ENCODE measurements around the gene ZNF668.

ZNF668 gene

GRCh38 chr16:31038993-31039392 is 35.0 kb downstream of the ZNF668 start:
- no peak overlapping the region for H3K27ac ChIP-seq (ENCODE audit: low read length)
- peaks cover 0 to 17% of the 10 kb centered on the region in 2 donors for H3K4me1 ChIP-seq (ENCODE audit: control insufficient read depth in 1 of 2, insufficient read depth in 2 of 2, low read length in 2 of 2)
- no peaks in the 10 kb centered on the region for H3K27me3 ChIP-seq (ENCODE audit: low read depth, low read length)
- H3K36me3 ChIP-seq (ENCODE audit: control insufficient read depth in 1 of 2, insufficient read depth in 2 of 2, low read length in 2 of 2), result peaks cover 18 to 53% of the 10 kb centered on the region in 2 donors
- no peaks in the 10 kb centered on the region for H3K9me3 ChIP-seq (ENCODE audit: control insufficient read depth in 1 of 2, low read length in 2 of 2)
- no peak overlapping the region for H3K4me3 ChIP-seq (ENCODE audit: low read depth in 1 of 2, low read length in 2 of 2)

GRCh38 chr16:31036691-31037090 is 37.3 kb downstream of the ZNF668 start:
- Histone ChIP-seq H3K4me1 (ENCODE audit: control insufficient read depth in 1 of 2, insufficient read depth in 2 of 2, low read length in 2 of 2) (peaks cover 0 to 17% of the 10 kb centered on the region in 2 donors), H3K36me3 (ENCODE audit: control insufficient read depth in 1 of 2, insufficient read depth in 2 of 2, low read length in 2 of 2) (peaks cover 18 to 61% of the 10 kb centered on the region in 2 donors), H3K9me3 (ENCODE audit: control insufficient read depth in 1 of 2, low read length in 2 of 2) (no peaks in the 10 kb centered on the region), H3K4me3 (ENCODE audit: low read depth in 1 of 2, low read length in 2 of 2) (no peak overlapping the region), H3K27ac (ENCODE audit: low read length) (no peak overlapping the region), H3K27me3 (ENCODE audit: low read depth, low read length) (no peaks in the 10 kb centered on the region)

GRCh38 chr16:31033709-31034492 is 40.1 kb downstream of the ZNF668 start:
- H3K9me3 ChIP-seq (ENCODE audit: control insufficient read depth in 1 of 2, low read length in 2 of 2), result no peaks in the 10 kb centered on the region
- H3K4me3 ChIP-seq (ENCODE audit: low read depth in 1 of 2, low read length in 2 of 2), result peak overlapping the region; percentile 97 to 100
- H3K4me1 ChIP-seq (ENCODE audit: control insufficient read depth in 1 of 2, insufficient read depth in 2 of 2, low read length in 2 of 2), result peaks cover 0 to 17% of the 10 kb centered on the region in 2 donors
- H3K36me3 ChIP-seq (ENCODE audit: control insufficient read depth in 1 of 2, insufficient read depth in 2 of 2, low read length in 2 of 2), result peaks cover 3 to 42% of the 10 kb centered on the region in 2 donors
- peak overlapping the region; percentile 91 for H3K27ac ChIP-seq (ENCODE audit: low read length)
- H3K27me3 ChIP-seq (ENCODE audit: low read depth, low read length), result no peaks in the 10 kb centered on the region

- Histone ChIP-seq H3K4me1 (ENCODE audit: control insufficient read depth in 1 of 2, insufficient read depth in 2 of 2, low read length in 2 of 2) (peaks cover 0 to 17% of the 10 kb centered on the region in 2 donors), H3K9me3 (ENCODE audit: control insufficient read depth in 1 of 2, low read length in 2 of 2) (no peaks in the 10 kb centered on the region), H3K27ac (ENCODE audit: low read length) (peak within 1 kb of the TSS; percentile 91), H3K4me3 (ENCODE audit: low read depth in 1 of 2, low read length in 2 of 2) (peak within 1 kb of the TSS; percentile 97 to 100), H3K36me3 (ENCODE audit: control insufficient read depth in 1 of 2, insufficient read depth in 2 of 2, low read length in 2 of 2) (peaks cover 0 to 33% of the 10 kb centered on the region in 2 donors), H3K27me3 (ENCODE audit: low read depth, low read length) (no peaks in the 10 kb centered on the region)
These were observed 41.0 kb downstream of the ZNF668 start, which contains the start of gene STX4 for GRCh38 chr16:31032736-31033708. STX4 (plus strand) TSS chr16:31033558; CDS start chr16:31033806, 248 bp downstream.

GRCh38 chr16:31031276-31031675 is 42.8 kb downstream of the ZNF668 start:
- Histone ChIP-seq H3K4me3 (ENCODE audit: low read depth in 1 of 2, low read length in 2 of 2) (no peak overlapping the region), H3K27ac (ENCODE audit: low read length) (no peak overlapping the region), H3K27me3 (ENCODE audit: low read depth, low read length) (no peaks in the 10 kb centered on the region), H3K4me1 (ENCODE audit: control insufficient read depth in 1 of 2, insufficient read depth in 2 of 2, low read length in 2 of 2) (peaks cover 0 to 17% of the 10 kb centered on the region in 2 donors), H3K9me3 (ENCODE audit: control insufficient read depth in 1 of 2, low read length in 2 of 2) (no peaks in the 10 kb centered on the region), H3K36me3 (ENCODE audit: control insufficient read depth in 1 of 2, insufficient read depth in 2 of 2, low read length in 2 of 2) (peaks cover 0 to 28% of the 10 kb centered on the region in 2 donors)

GRCh38 chr16:31029272-31029671 is 44.8 kb downstream of the ZNF668 start:
- H3K27ac ChIP-seq (ENCODE audit: low read length), result no peak overlapping the region
- H3K36me3 ChIP-seq (ENCODE audit: control insufficient read depth in 1 of 2, insufficient read depth in 2 of 2, low read length in 2 of 2), result peaks cover 0 to 13% of the 10 kb centered on the region in 2 donors
- no peaks in the 10 kb centered on the region for H3K27me3 ChIP-seq (ENCODE audit: low read depth, low read length)
- no peak overlapping the region for H3K4me3 ChIP-seq (ENCODE audit: low read depth in 1 of 2, low read length in 2 of 2)
- H3K9me3 ChIP-seq (ENCODE audit: control insufficient read depth in 1 of 2, low read length in 2 of 2), result no peaks in the 10 kb centered on the region
- H3K4me1 ChIP-seq (ENCODE audit: control insufficient read depth in 1 of 2, insufficient read depth in 2 of 2, low read length in 2 of 2), result peaks cover 0 to 2% of the 10 kb centered on the region in 2 donors

- Histone ChIP-seq H3K36me3 (ENCODE audit: control insufficient read depth in 1 of 2, insufficient read depth in 2 of 2, low read length in 2 of 2) (no peaks in the 10 kb centered on the region), H3K27ac (ENCODE audit: low read length) (no peak overlapping the region), H3K27me3 (ENCODE audit: low read depth, low read length) (no peaks in the 10 kb centered on the region), H3K4me3 (ENCODE audit: low read depth in 1 of 2, low read length in 2 of 2) (no peak overlapping the region), H3K4me1 (ENCODE audit: control insufficient read depth in 1 of 2, insufficient read depth in 2 of 2, low read length in 2 of 2) (no peaks in the 10 kb centered on the region), H3K9me3 (ENCODE audit: control insufficient read depth in 1 of 2, low read length in 2 of 2) (no peaks in the 10 kb centered on the region)
These were observed 48.7 kb downstream of the ZNF668 start for GRCh38 chr16:31025339-31025738.

- no peak overlapping the region for H3K27ac ChIP-seq (ENCODE audit: low read length)
- H3K4me1 ChIP-seq (ENCODE audit: control insufficient read depth in 1 of 2, insufficient read depth in 2 of 2, low read length in 2 of 2), result no peaks in the 10 kb centered on the region
- H3K36me3 ChIP-seq (ENCODE audit: control insufficient read depth in 1 of 2, insufficient read depth in 2 of 2, low read length in 2 of 2), result no peaks in the 10 kb centered on the region
- no peaks in the 10 kb centered on the region for H3K9me3 ChIP-seq (ENCODE audit: control insufficient read depth in 1 of 2, low read length in 2 of 2)
- H3K4me3 ChIP-seq (ENCODE audit: low read depth in 1 of 2, low read length in 2 of 2), result no peak overlapping the region
- H3K27me3 ChIP-seq (ENCODE audit: low read depth, low read length), result no peaks in the 10 kb centered on the region
These were observed 50.3 kb downstream of the ZNF668 start for GRCh38 chr16:31023627-31024226.

- Histone ChIP-seq H3K9me3 (ENCODE audit: control insufficient read depth in 1 of 2, low read length in 2 of 2) (no peaks in the 10 kb centered on the region), H3K27ac (ENCODE audit: low read length) (no peak overlapping the region), H3K4me3 (ENCODE audit: low read depth in 1 of 2, low read length in 2 of 2) (no peak overlapping the region), H3K36me3 (ENCODE audit: control insufficient read depth in 1 of 2, insufficient read depth in 2 of 2, low read length in 2 of 2) (no peaks in the 10 kb centered on the region), H3K4me1 (ENCODE audit: control insufficient read depth in 1 of 2, insufficient read depth in 2 of 2, low read length in 2 of 2) (no peaks in the 10 kb centered on the region), H3K27me3 (ENCODE audit: low read depth, low read length) (no peaks in the 10 kb centered on the region)
These were observed 50.8 kb downstream of the ZNF668 start for GRCh38 chr16:31023252-31023602.

- H3K9me3 ChIP-seq (ENCODE audit: control insufficient read depth in 1 of 2, low read length in 2 of 2), result no peaks in the 10 kb centered on the region
These were observed 51.3 kb downstream of the ZNF668 start for GRCh38 chr16:31022544-31023251.

More at GRCh38 chr16:31022544-31023251, 51.3 kb downstream of the ZNF668 start:
- H3K4me3 ChIP-seq (ENCODE audit: low read depth in 1 of 2, low read length in 2 of 2), result no peak overlapping the region
- no peaks in the 10 kb centered on the region for H3K27me3 ChIP-seq (ENCODE audit: low read depth, low read length)
- no peaks in the 10 kb centered on the region for H3K4me1 ChIP-seq (ENCODE audit: control insufficient read depth in 1 of 2, insufficient read depth in 2 of 2, low read length in 2 of 2)
- no peaks in the 10 kb centered on the region for H3K36me3 ChIP-seq (ENCODE audit: control insufficient read depth in 1 of 2, insufficient read depth in 2 of 2, low read length in 2 of 2)
- H3K27ac ChIP-seq (ENCODE audit: low read length), result no peak overlapping the region
